OCI-LY7 (cell line): Measurements from ENCODE around the gene KCNJ12. TPM values are rescaled to one million over a fixed set of nuclear protein-coding genes. Genes with fewer than 3 reads are reported as not detected.

ENCODE experiments used
- BruUV-seq: library from RNA; stranded (reverse); fragments of 400-500 nt; replicated peaks from 2 replicates; lab custom pipeline; 2021; lab: Mats Ljungman, UMichigan
- CTCF ChIA-PET: fragments of 300-600 bp; sonication (Branson Sonifier 250); formaldehyde crosslinking; loops from one replicate; lab custom pipeline; 2022; ENCODE audit warnings: antibody characterized with exemption; ENCODE audit not compliant: unreplicated experiment; lab: Charles Lee
- POLR2A ChIA-PET: fragments of 300-600 bp; sonication (Branson Sonifier 250); formaldehyde crosslinking; loops from one replicate; lab custom pipeline; 2022; ENCODE audit warnings: antibody characterized with exemption; lab: Charles Lee
- DNase-seq: peaks from one replicate; pipeline ENCODE4 v3.0.0-alpha.2; 2015; ENCODE audit warnings: low spot score
- H2AFZ ChIP-seq: fragments of 200-600 bp; sonication (generic), shearing (Covaris generic); 2 replicates; pipeline ENCODE4 v1.6.1; 2014; ENCODE audit warnings: mild to moderate bottlenecking, antibody characterized with exemption, low read length, moderate library complexity
- H3K27ac ChIP-seq: fragments of 200-600 bp; sonication (generic); 2 replicates; pipeline ENCODE4 v1.5.1; 2014; ENCODE audit warnings: mixed run types, low read depth, mild to moderate bottlenecking, moderate library complexity, low read length, inconsistent platforms; ENCODE audit not compliant: poor library complexity, severe bottlenecking
- H3K36me3 ChIP-seq: fragments of 200-600 bp; sonication (generic); 2 replicates; pipeline ENCODE4 v1.6.1; 2014; ENCODE audit warnings: mild to moderate bottlenecking, antibody characterized with exemption, low read length, moderate library complexity, mixed read lengths; ENCODE audit not compliant: insufficient read depth
- H3K4me1 ChIP-seq: fragments of 200-600 bp; sonication (generic); 2 replicates; pipeline ENCODE4 v1.5.1; 2014; ENCODE audit warnings: mild to moderate bottlenecking, low read length; ENCODE audit not compliant: insufficient read depth, poor library complexity, severe bottlenecking
- H3K4me2 ChIP-seq: fragments of 200-600 bp; sonication (generic); 2 replicates; pipeline ENCODE4 v1.6.1; 2014; ENCODE audit warnings: mild to moderate bottlenecking, low read length
- H3K4me3 ChIP-seq: fragments of 200-600 bp; sonication (generic); 2 replicates; pipeline ENCODE4 v1.5.1; 2014; ENCODE audit warnings: mild to moderate bottlenecking, low read depth, low read length; ENCODE audit not compliant: poor library complexity, severe bottlenecking
- H3K79me2 ChIP-seq: fragments of 200-600 bp; sonication (generic); 2 replicates; pipeline ENCODE4 v1.6.1; 2016; ENCODE audit warnings: low read depth, mild to moderate bottlenecking, low read length, moderate library complexity, mixed read lengths; ENCODE audit not compliant: insufficient read depth
- H3K9me2 ChIP-seq: fragments of 200-600 bp; sonication (generic); 2 replicates; pipeline ENCODE4 v1.6.1; 2016; ENCODE audit warnings: mild to moderate bottlenecking, low read length, mixed read lengths; ENCODE audit not compliant: insufficient read depth
- H3K9me3 ChIP-seq: fragments of 200-600 bp; sonication (generic); 2 replicates; pipeline ENCODE4 v1.6.1; 2014; ENCODE audit warnings: mild to moderate bottlenecking, mixed run types, low read length, mixed read lengths
- H4K20me1 ChIP-seq: fragments of 200-600 bp; sonication (generic); 2 replicates; pipeline ENCODE4 v1.6.1; 2014; ENCODE audit warnings: mild to moderate bottlenecking, antibody characterized with exemption, low read length, moderate library complexity, mixed read lengths; ENCODE audit not compliant: insufficient read depth
- EZH2phosphoT487 ChIP-seq: fragments of 200-600 bp; sonication (generic); IDR thresholded peaks from 2 replicates; pipeline ENCODE4 v1.6.1; 2018; ENCODE audit warnings: low read depth, borderline replicate concordance, mild to moderate bottlenecking, mixed run types, antibody characterized with exemption, low read length, moderate library complexity, mixed read lengths
- intact Hi-C: fragments of 100-400 bp; cut with micrococcal nuclease; formaldehyde crosslinking; loops from one replicate; pipeline ENCODE4 v1.10.0; 2022; ENCODE audit not compliant: unreplicated experiment
- total RNA-seq, 2 experiments: library from RNA; depleted of rRNA in 1 of 2; stranded (reverse); fragments of >200 nt in 1 of 2; shearing (Covaris generic) in 1 of 2; gene quantifications; 2 replicates each; pipeline ENCODE4 v1.2.3, GENCODE V29; 2014 to 2022
- TF ChIP-seq, protein P1 (sequence below): fragments of 200-600 bp; sonication (generic); conservative IDR thresholded peaks from 2 replicates; pipeline ENCODE4 v1.5.1; 2014; ENCODE audit warnings: mild to moderate bottlenecking, antibody characterized with exemption, low read length, moderate library complexity, mixed read lengths

KCNJ12 gene
- total RNA-seq, 2 experiments from 2014 or later = 0.16 to 0.17 TPM

DNA sequence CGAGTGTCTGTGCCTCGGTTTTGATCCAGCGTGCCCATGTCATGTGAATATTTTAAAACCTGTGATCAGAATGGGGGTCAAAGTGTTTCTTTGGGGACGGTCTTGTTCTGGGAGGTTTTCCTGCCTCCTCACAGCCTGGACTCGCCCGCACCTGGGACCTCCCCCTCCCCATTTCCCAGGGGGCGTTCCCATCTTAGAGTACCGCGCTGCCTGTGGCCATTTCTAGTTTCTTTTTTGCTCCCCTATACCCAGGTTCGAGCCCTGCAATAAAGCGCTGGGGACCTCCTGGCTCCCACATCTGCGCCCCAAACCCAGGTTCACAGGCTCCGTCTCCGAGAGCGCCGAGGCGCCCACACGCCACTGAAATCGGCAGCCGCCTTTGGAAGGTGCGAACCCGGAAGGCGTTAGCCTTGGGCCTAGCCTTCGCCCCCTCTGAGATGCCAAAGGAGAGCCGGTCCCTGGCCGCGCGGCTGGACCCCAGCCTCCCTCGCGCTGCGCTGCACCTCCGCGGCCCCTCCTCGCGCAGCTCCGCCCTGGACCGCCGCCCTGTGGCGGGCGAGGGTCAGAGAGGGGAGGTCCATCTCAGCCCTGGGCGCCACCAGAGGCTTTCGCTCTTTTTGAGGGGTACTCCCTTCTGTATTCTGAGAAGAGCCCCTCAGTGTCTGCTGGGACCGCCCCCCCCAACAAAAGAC lies 1.7 kb downstream of the KCNJ12 start:
- no peaks in the 10 kb centered on the region for H3K36me3 ChIP-seq
- ChIA-PET POLR2A (interaction anchor here (0.7 kb wide), 1 partner anchor 91 kb away, joined by 11 read pairs; no protein-coding TSS in a partner anchor), CTCF (no interaction called here)
- no peaks in the 10 kb centered on the region for H3K9me2 ChIP-seq
- H3K9me3 ChIP-seq = no peaks in the 10 kb centered on the region
- intact Hi-C loops = no loop called here
- H3K4me1 ChIP-seq = peaks cover 2% of the 10 kb centered on the region
- H3K4me3 ChIP-seq = no peak overlapping the region
- TF ChIP-seq, protein P1, sequence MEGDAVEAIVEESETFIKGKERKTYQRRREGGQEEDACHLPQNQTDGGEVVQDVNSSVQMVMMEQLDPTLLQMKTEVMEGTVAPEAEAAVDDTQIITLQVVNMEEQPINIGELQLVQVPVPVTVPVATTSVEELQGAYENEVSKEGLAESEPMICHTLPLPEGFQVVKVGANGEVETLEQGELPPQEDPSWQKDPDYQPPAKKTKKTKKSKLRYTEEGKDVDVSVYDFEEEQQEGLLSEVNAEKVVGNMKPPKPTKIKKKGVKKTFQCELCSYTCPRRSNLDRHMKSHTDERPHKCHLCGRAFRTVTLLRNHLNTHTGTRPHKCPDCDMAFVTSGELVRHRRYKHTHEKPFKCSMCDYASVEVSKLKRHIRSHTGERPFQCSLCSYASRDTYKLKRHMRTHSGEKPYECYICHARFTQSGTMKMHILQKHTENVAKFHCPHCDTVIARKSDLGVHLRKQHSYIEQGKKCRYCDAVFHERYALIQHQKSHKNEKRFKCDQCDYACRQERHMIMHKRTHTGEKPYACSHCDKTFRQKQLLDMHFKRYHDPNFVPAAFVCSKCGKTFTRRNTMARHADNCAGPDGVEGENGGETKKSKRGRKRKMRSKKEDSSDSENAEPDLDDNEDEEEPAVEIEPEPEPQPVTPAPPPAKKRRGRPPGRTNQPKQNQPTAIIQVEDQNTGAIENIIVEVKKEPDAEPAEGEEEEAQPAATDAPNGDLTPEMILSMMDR = no peak
- no TSS peak for BruUV-seq
- no peaks in the 10 kb centered on the region for H3K79me2 ChIP-seq
- no peaks in the 10 kb centered on the region for H4K20me1 ChIP-seq
- H3K4me2 ChIP-seq = no peak overlapping the region
- DNase-seq = no peak
- no peak overlapping the region for H3K27ac ChIP-seq
- no peak overlapping the region for H2AFZ ChIP-seq

DNA sequence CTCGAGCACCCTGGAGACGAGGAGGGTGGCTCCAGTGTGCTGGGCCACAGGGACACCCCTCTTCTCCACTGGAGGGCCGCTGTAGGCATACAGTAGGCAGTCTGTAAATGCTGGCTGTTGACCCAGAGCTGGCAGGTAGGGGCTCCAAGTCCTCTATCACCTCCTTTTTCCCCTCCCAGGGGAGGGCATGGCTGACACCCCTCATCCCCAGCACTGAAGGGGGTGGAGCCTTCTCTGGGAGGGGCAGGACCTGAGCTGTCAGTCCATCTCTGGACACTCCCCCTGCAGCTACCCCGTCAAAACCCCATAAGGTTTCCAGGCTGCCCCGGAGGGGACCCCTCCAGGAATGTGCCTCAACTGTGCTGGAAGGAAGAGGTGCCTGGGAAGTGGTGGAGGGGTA lies 2.4 kb downstream of the KCNJ12 start:
- Histone ChIP-seq H3K79me2 (no peaks in the 10 kb centered on the region), H3K9me2 (no peaks in the 10 kb centered on the region), H2AFZ (no peak overlapping the region), H3K9me3 (no peaks in the 10 kb centered on the region), H3K4me3 (no peak overlapping the region), H4K20me1 (no peaks in the 10 kb centered on the region), H3K36me3 (no peaks in the 10 kb centered on the region), H3K27ac (no peak overlapping the region), H3K4me1 (no peaks in the 10 kb centered on the region), H3K4me2 (no peak overlapping the region)
- no TSS peak for BruUV-seq
- ChIA-PET POLR2A (no interaction called here), CTCF (no interaction called here)
- intact Hi-C loops = no loop called here
- DNase-seq = no peak
- TF ChIP-seq EZH2phosphoT487 = no peak
- TF ChIP-seq, protein P1 = no peak

GRCh38 chr17:21379080-21379711 lies 3.0 kb downstream of the KCNJ12 start:
- CTCF ChIA-PET = no interaction called here
- H3K4me2 ChIP-seq = no peak overlapping the region
- POLR2A ChIA-PET = no interaction called here
- no peak overlapping the region for H3K27ac ChIP-seq
- no peaks in the 10 kb centered on the region for H3K9me3 ChIP-seq
- no peaks in the 10 kb centered on the region for H4K20me1 ChIP-seq
- H3K79me2 ChIP-seq = no peaks in the 10 kb centered on the region
- no peak overlapping the region for H3K4me3 ChIP-seq
- BruUV-seq = no TSS peak
- no peaks in the 10 kb centered on the region for H3K4me1 ChIP-seq
- intact Hi-C loops = no loop called here
- H2AFZ ChIP-seq = no peak overlapping the region
- TF ChIP-seq, protein P1 = no peak
- no peak for TF ChIP-seq EZH2phosphoT487
- H3K36me3 ChIP-seq = no peaks in the 10 kb centered on the region
- H3K9me2 ChIP-seq = no peaks in the 10 kb centered on the region
- DNase-seq = no peak
